T follicular helper cell (primary cell): Measurements from ENCODE around the gene ZNF609.

Experiments used
- DNase-seq: peaks from one replicate; pipeline ENCODE4 v3.0.0-alpha.2; 2020; ENCODE audit warnings: low read depth

Gene ZNF609

DNA sequence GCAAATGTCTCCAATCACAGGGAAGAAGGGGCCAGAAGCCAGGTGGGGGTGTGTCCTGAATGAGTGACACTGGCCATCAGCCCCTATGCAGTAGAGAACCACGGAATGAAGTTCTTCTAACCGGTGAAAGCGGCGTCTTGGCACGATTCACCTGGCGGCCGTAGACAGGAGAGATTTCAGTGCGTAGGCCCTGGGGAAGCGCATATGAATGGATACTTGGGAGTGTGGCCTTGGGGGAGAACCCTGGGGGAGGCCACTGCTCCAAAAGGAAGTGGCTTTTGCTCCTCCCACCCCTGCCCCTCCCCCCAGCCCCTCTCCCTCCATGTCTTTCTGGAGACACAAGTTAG is 271.4 kb downstream of the ZNF609 start:
- DNase-seq = no peak

DNA sequence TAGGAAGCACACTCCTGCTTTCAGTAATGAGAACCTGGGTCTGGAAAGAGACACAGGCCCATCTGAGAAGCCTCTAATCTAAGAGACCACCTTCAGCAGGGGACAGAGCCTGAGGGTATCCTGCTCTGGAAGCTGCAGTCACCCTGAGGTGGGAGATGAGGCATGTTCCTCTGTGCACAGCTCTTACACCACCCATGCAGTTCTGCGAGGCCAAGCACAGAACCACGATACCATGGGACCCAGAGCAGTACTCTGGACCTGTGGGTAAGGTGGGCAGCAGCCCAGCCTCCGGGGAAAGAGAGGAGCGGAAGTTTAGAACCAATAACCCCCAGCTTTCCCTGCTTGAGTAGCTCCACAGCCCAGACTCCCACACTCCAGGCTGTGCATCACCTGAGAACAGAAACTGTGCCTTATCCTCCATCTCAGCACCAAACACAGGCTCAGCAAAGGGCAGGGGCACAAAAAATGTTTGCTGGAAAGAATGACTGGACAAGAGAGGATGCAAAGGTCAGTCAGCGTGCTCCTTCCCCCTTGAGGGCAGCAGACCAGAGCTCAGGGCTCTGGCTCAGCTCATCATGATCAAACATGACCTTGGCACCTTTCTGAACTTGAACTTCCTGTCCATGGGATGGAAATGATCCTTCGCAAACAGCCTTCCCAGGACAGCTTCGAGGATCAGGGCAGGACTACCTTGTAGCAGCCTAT is 271.9 kb downstream of the ZNF609 start:
- no peak for DNase-seq
